ENCODE results near the gene QSER1.
A peak's percentile ranks its signal among the peaks of the same experiment; 100 is the strongest.
"Not testable (repeated sequence)": the region's sequence is repeated elsewhere in the genome, so short reads cannot be mapped to it uniquely, and the experiment has no call there.

The QSER1 gene

GRCh38 chr11:32892355-32893092 is at the start of gene QSER1:
Gene QSER1 (plus strand): TSS chr11:32892811. CDS start chr11:32893126, 315 bp downstream.
- peak; percentile 74 for DNase-seq (ENCODE audit: low spot score)

- no peak for DNase-seq (ENCODE audit: low spot score)
Measured at GRCh38 chr11:32843544-32843943, 49.1 kb upstream of the QSER1 start.

- DNase-seq (ENCODE audit: low spot score) = no peak
Measured at GRCh38 chr11:32847511-32847910, 45.1 kb upstream of the QSER1 start.

GRCh38 chr11:32849761-32850160 is 42.9 kb upstream of the QSER1 start:
- DNase-seq (ENCODE audit: low spot score) = no peak

- no peak for DNase-seq (ENCODE audit: low spot score)
Measured at GRCh38 chr11:32851251-32851650, 41.4 kb upstream of the QSER1 start.

GRCh38 chr11:32852207-32852606 is 40.4 kb upstream of the QSER1 start:
- DNase-seq (ENCODE audit: low spot score) = no peak

- no peak for DNase-seq (ENCODE audit: low spot score)
Measured at GRCh38 chr11:32855601-32856000, 37.0 kb upstream of the QSER1 start.

GRCh38 chr11:32858731-32859130 is 33.9 kb upstream of the QSER1 start:
- DNase-seq (ENCODE audit: low spot score) = no peak

- DNase-seq (ENCODE audit: low spot score) = no peak
Measured at GRCh38 chr11:32861850-32862577, 30.6 kb upstream of the QSER1 start.

- DNase-seq (ENCODE audit: low spot score) = no peak
Measured at GRCh38 chr11:32864555-32864954, 28.1 kb upstream of the QSER1 start.

GRCh38 chr11:32868752-32869151 is 23.9 kb upstream of the QSER1 start:
- DNase-seq (ENCODE audit: low spot score) = not testable (repeated sequence)

- DNase-seq (ENCODE audit: low spot score) = no peak
Measured at GRCh38 chr11:32870676-32871075, 21.9 kb upstream of the QSER1 start.

GRCh38 chr11:32874132-32874531 is 18.5 kb upstream of the QSER1 start:
- DNase-seq (ENCODE audit: low spot score) = no peak

- no peak for DNase-seq (ENCODE audit: low spot score)
Measured at GRCh38 chr11:32881286-32881685, 11.3 kb upstream of the QSER1 start.

GRCh38 chr11:32883421-32883820 is 9.2 kb upstream of the QSER1 start:
- DNase-seq (ENCODE audit: low spot score) = no peak

GRCh38 chr11:32884023-32884422 is 8.6 kb upstream of the QSER1 start:
- no peak for DNase-seq (ENCODE audit: low spot score)

GRCh38 chr11:32884770-32885384 is 7.7 kb upstream of the QSER1 start:
- DNase-seq (ENCODE audit: low spot score) = peak; percentile 23

- no peak for DNase-seq (ENCODE audit: low spot score)
Measured at GRCh38 chr11:32885556-32885955, 7.1 kb upstream of the QSER1 start.

GRCh38 chr11:32886180-32886579 is 6.4 kb upstream of the QSER1 start:
- DNase-seq (ENCODE audit: low spot score) = no peak

GRCh38 chr11:32887707-32888383 is 4.8 kb upstream of the QSER1 start:
- DNase-seq (ENCODE audit: low spot score) = not testable (repeated sequence)

- not testable (repeated sequence) for DNase-seq (ENCODE audit: low spot score)
Measured at GRCh38 chr11:32888384-32888710, 4.3 kb upstream of the QSER1 start.

- DNase-seq (ENCODE audit: low spot score) = peak; percentile 13
Measured at GRCh38 chr11:32888805-32889204, 3.8 kb upstream of the QSER1 start.

Data from kidney tubule cell (primary cell).